H1 (cell line): Measurements from ENCODE around the gene PTCRA. TPM values are rescaled to one million over a fixed set of nuclear protein-coding genes. Genes with fewer than 3 reads are reported as not detected.

Experiments
- ASH2L ChIP-seq: fragments of 200-600, 300-600 bp; sonication (generic); IDR thresholded peaks from one replicate; pipeline ENCODE4 v1.7.1; 2017; ENCODE audit warnings: low read length
- BACH1 ChIP-seq: IDR thresholded peaks from 2 replicates; pipeline ENCODE4 v1.6.1; 2012; ENCODE audit warnings: low read length, improper control_type of control experiment
- BRCA1 ChIP-seq: IDR thresholded peaks from 2 replicates; pipeline ENCODE4 v1.6.1; 2012; ENCODE audit warnings: low read depth, low read length, improper control_type of control experiment
- CEBPB ChIP-seq: IDR thresholded peaks from 2 replicates; pipeline ENCODE4 v1.6.1; 2012; ENCODE audit warnings: low read depth, low read length
- CHD1 ChIP-seq: IDR thresholded peaks from 2 replicates; pipeline ENCODE4 v1.6.1; 2012; ENCODE audit warnings: low read depth, low read length, improper control_type of control experiment
- CHD2 ChIP-seq: IDR thresholded peaks from 2 replicates; pipeline ENCODE4 v1.6.1; 2012; ENCODE audit warnings: low read length, improper control_type of control experiment
- CTBP2 ChIP-seq: IDR thresholded peaks from 2 replicates; pipeline ENCODE4 v1.7.0; 2011; ENCODE audit warnings: borderline replicate concordance, mild to moderate bottlenecking, moderate library complexity, mixed read lengths, low read length; ENCODE audit not compliant: insufficient read depth, insufficient read length
- E2F6 ChIP-seq: IDR thresholded peaks from 2 replicates; pipeline ENCODE4 v1.6.1; 2012; ENCODE audit warnings: inconsistent platforms
- EGR1 ChIP-seq: IDR thresholded peaks from 2 replicates; pipeline ENCODE4 v1.6.1; 2011; ENCODE audit warnings: low read depth, low read length, borderline replicate concordance
- HDAC6 ChIP-seq: IDR thresholded peaks from one replicate; pipeline ENCODE4 v1.7.1; 2012; ENCODE audit warnings: low read depth, mild to moderate bottlenecking, inconsistent platforms, low read length, moderate library complexity
- JUN ChIP-seq: IDR thresholded peaks from 2 replicates; pipeline ENCODE4 v1.6.1; 2011; ENCODE audit warnings: low read depth, mild to moderate bottlenecking, improper control_type of control experiment, low read length
- KDM1A ChIP-seq: fragments of 200-600, 300-600 bp; sonication (generic); IDR thresholded peaks from 2 replicates; pipeline ENCODE4 v1.7.1; 2016; ENCODE audit warnings: mild to moderate bottlenecking, low read length, borderline replicate concordance
- NANOG ChIP-seq: IDR thresholded peaks from 2 replicates; pipeline ENCODE4 v1.6.1; 2011; ENCODE audit warnings: low read length, low read depth, mild to moderate bottlenecking, inconsistent platforms; ENCODE audit not compliant: insufficient read depth, poor library complexity, severe bottlenecking
- NRF1 ChIP-seq: IDR thresholded peaks from 2 replicates; pipeline ENCODE4 v1.6.1; 2011; ENCODE audit warnings: mild to moderate bottlenecking, low read depth, low read length, improper control_type of control experiment
- POLR2AphosphoS5 ChIP-seq: IDR thresholded peaks from 2 replicates; pipeline ENCODE4 v1.6.1; 2011; ENCODE audit warnings: low read depth, low read length
- POU5F1 ChIP-seq: IDR thresholded peaks from 2 replicates; pipeline ENCODE4 v1.6.1; 2011; ENCODE audit warnings: low read depth, mild to moderate bottlenecking, low read length, moderate library complexity
- RNF2 ChIP-seq: fragments of 200-900, 300-1000 bp; sonication (generic); IDR thresholded peaks from 2 replicates; pipeline ENCODE4 v1.7.1; 2016; ENCODE audit warnings: borderline replicate concordance, low read depth, mild to moderate bottlenecking, antibody characterized with exemption, low read length; ENCODE audit not compliant: poor library complexity, severe bottlenecking; ENCODE audit errors: missing control alignments
- SP1 ChIP-seq: IDR thresholded peaks from 2 replicates; pipeline ENCODE4 v1.6.1; 2011; ENCODE audit warnings: low read depth, low read length
- SRF ChIP-seq: IDR thresholded peaks from 2 replicates; pipeline ENCODE4 v1.6.1; 2011; ENCODE audit warnings: mild to moderate bottlenecking, low read depth, low read length, moderate library complexity
- SUZ12 ChIP-seq: fragments of 200-600 bp; sonication (generic); IDR thresholded peaks from 2 replicates; pipeline ENCODE4 v1.6.1; 2012; ENCODE audit warnings: mild to moderate bottlenecking, inconsistent platforms, low read length, moderate library complexity, mixed read lengths
- TBP ChIP-seq: IDR thresholded peaks from 2 replicates; pipeline ENCODE4 v1.6.1; 2011; ENCODE audit warnings: low read depth, low read length, improper control_type of control experiment
- TCF12 ChIP-seq: IDR thresholded peaks from 2 replicates; pipeline ENCODE4 v1.6.1; 2011; ENCODE audit warnings: low read depth, mild to moderate bottlenecking, low read length
- TEAD4 ChIP-seq: IDR thresholded peaks from 2 replicates; pipeline ENCODE4 v1.6.1; 2012; ENCODE audit warnings: low read depth, low read length, inconsistent platforms, mixed read lengths
- polyA plus RNA-seq, 7 experiments: library from polyadenylated mRNA; depleted of rRNA in 3 of 7; stranded (reverse) in 5 of 7; unstranded in 2 of 7; fragments of >200 nt in 5 of 7; fragments of 200-250 nt in 2 of 7; gene quantifications; 1 replicate in 5 of 7; 2 replicates in 1 of 7; 4 replicates in 1 of 7; pipeline versions ENCODE4 v1.2.1 to v1.2.3, GENCODE V29; 2011 to 2013; ENCODE audit warnings: missing spikeins in 2 of 7, mixed read lengths in 2 of 7
- total RNA-seq: library from RNA; stranded (reverse); fragmentation: NEBNext Ultra II Directional; extraction: Animal tissue kit (Norgen Biotek cat#: 25700); gene quantifications from 2 replicates; pipeline ENCODE4 v1.2.1, GENCODE V29; 2021
- TF ChIP-seq, protein P1 (sequence below): IDR thresholded peaks from 2 replicates; pipeline ENCODE4 v1.6.1; 2011; ENCODE audit warnings: low read depth, mild to moderate bottlenecking, low read length; ENCODE audit not compliant: insufficient read depth

PTCRA gene
- total and polyA plus RNA-seq, 2 of the 8 experiments (the other 6 are each of a cell fraction or from before 2014, with no cell fraction given) = not detected

DNA sequence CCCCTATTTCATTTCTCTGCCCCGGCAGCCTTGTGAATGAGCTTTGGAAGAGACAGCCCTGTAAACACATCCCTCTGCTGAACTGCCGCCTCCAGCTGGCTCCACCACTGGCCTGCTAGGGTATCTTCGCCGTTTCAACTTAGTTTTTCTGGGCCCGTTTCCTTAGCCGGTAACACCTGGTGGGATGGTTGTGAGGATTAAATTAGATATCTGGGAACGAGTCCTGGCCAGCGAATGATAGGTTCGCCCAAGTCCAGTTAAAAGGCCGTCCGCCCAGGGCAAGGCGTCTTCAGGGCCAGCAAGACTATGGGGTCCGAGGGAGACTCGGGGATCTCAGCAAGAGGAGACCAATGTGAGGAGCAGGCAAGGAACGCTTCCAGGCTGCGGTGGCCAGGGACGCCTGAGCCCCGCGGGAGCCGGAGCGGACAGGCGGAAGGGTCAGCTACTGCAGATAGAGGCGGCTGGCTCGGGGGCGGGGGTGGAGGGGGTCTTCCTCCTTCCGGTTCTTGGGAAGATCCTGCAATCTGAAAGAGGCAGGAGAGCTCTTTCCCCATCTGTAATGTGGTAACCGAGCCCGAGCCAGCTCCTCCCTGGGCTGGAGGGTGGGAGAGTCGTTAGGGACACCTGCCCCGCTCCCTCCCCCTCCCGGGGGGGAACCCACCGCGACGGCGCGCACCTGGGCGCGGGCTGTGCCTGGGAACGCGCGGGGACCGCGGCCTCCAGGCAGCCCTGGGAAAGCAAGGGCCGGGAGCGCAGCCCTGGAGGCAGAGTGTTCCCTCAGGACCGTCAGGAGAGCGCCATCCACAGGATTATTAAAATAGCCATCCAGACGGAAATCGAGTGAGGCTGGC lies 4.5 kb upstream of the PTCRA start (continued):
- TF ChIP-seq SRF = no peak; the same call in 1 of the 2 replicates
- peak; percentile 72 for TF ChIP-seq CTBP2
- TF ChIP-seq RNF2 = no peak
- no peak for TF ChIP-seq SP1
- peak; percentile 15; the same call in 1 of the 2 replicates for TF ChIP-seq TBP
- no peak for TF ChIP-seq NANOG
- TF ChIP-seq CHD1 = no peak
- TF ChIP-seq, protein P1, sequence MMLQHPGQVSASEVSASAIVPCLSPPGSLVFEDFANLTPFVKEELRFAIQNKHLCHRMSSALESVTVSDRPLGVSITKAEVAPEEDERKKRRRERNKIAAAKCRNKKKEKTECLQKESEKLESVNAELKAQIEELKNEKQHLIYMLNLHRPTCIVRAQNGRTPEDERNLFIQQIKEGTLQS = no peak
- TF ChIP-seq POU5F1 = no peak
- peak; percentile 81 for TF ChIP-seq EGR1
- no peak for TF ChIP-seq TEAD4
- no peak for TF ChIP-seq HDAC6
- peak; percentile 52; the same call in 1 of the 2 replicates for TF ChIP-seq SUZ12
- no peak for TF ChIP-seq NRF1
- TF ChIP-seq BACH1 = peak; percentile 91
- TF ChIP-seq POLR2AphosphoS5 = no peak
- peak; percentile 8; the same call in 1 of the 2 replicates for TF ChIP-seq E2F6
- no peak for TF ChIP-seq JUN
- peak; percentile 88 for TF ChIP-seq ASH2L
- peak; percentile 80; the same call in 1 of the 2 replicates for TF ChIP-seq TCF12
- no peak for TF ChIP-seq BRCA1
- no peak for TF ChIP-seq CEBPB
- peak; percentile 39; the same call in 1 of the 2 replicates for TF ChIP-seq KDM1A
- no peak for TF ChIP-seq CHD2
